Loucy (cell line): Measurements from ENCODE around the gene TOPBP1.

Experiments used
- EZH2phosphoT487 ChIP-seq: fragments of 200-600 bp; IDR thresholded peaks from 2 replicates; pipeline ENCODE4 v1.6.1; 2018; ENCODE audit warnings: antibody characterized with exemption, mild to moderate bottlenecking, moderate library complexity, borderline replicate concordance
- TF ChIP-seq, protein P1 (sequence below): fragments of 200-600 bp; sonication (generic); conservative IDR thresholded peaks from 2 replicates; pipeline ENCODE4 v1.5.1; 2014; ENCODE audit warnings: mild to moderate bottlenecking, antibody characterized with exemption, low read length

DNA sequence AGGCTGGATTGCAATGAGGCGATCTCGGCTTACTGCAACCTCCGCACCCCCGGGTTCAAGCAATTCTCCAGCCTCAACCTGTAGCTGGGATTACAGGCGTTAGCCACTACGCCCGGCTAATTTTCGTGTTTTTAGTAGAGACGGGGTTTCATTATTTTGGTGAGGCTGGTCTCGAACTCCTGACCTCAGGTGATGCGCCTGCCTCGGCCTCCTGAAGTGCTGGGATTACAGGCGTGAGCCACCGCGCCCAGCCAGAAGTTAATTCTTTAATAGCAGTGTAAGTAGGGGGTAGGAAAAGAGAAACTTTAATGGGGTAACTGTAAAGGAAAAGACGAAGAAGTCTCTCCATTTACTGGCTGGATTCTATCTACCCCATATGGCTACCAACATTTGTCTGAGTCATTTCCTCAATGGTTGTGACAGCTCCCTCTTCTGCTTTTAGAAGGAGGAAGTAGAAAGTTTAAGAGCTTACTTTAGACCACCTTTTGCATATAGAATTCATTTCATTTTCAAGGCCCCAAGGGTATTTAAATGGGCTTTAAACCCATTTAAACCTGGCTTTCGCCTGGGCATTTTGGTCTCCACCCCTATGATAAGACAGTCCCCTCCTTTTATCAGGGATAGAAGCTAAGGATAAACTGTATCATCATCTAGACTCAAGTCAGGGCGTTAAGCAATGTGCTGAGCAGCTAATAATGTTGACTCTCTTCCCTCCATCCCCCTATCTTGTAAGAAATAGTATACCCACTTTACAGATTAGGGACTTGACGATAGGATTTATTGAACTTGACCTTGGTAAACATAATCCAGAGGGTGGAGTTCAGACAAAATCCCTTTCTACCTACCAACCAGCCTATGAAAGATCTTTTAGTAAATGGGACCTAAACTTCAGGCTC is 89.3 kb downstream of the TOPBP1 start:
- TF ChIP-seq, protein P1, sequence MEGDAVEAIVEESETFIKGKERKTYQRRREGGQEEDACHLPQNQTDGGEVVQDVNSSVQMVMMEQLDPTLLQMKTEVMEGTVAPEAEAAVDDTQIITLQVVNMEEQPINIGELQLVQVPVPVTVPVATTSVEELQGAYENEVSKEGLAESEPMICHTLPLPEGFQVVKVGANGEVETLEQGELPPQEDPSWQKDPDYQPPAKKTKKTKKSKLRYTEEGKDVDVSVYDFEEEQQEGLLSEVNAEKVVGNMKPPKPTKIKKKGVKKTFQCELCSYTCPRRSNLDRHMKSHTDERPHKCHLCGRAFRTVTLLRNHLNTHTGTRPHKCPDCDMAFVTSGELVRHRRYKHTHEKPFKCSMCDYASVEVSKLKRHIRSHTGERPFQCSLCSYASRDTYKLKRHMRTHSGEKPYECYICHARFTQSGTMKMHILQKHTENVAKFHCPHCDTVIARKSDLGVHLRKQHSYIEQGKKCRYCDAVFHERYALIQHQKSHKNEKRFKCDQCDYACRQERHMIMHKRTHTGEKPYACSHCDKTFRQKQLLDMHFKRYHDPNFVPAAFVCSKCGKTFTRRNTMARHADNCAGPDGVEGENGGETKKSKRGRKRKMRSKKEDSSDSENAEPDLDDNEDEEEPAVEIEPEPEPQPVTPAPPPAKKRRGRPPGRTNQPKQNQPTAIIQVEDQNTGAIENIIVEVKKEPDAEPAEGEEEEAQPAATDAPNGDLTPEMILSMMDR = no peak
- no peak for TF ChIP-seq EZH2phosphoT487
